Esophagus squamous epithelium (tissue), 4 donors: Measurements from ENCODE around the gene CTNND2.

Experiments
- CTCF ChIP-seq, 6 experiments: fragments of 450-650 bp in 4 of 6; fragments of 200-600 bp in 2 of 6; sonication (generic) in 2 of 6; IDR thresholded peaks; one replicate each; pipeline ENCODE4 v1.5.1; 2016 to 2019; ENCODE audit warnings: antibody characterized with exemption in 6 of 6, mild to moderate bottlenecking in 4 of 6, moderate library complexity in 4 of 6
- POLR2A ChIP-seq, 4 donors: fragments of 450-650 bp; IDR thresholded peaks; one replicate each; pipeline ENCODE4 v1.6.1; 2017; ENCODE audit warnings: antibody characterized with exemption in 4 of 4, mild to moderate bottlenecking in 4 of 4, moderate library complexity in 3 of 4

GRCh38 chr5:10982626-10983025 is 921.6 kb downstream of the CTNND2 start:
- no peak for TF ChIP-seq CTCF (IDR thresholded peaks at IDR 0.05)
- no peak for TF ChIP-seq POLR2A (IDR thresholded peaks at IDR 0.05)
